PC-3 (cell line): ENCODE measurements around the gene ACER3. TPM values are rescaled to one million over a fixed set of nuclear protein-coding genes. Genes with fewer than 3 reads are reported as not detected.
"Not testable (repeated sequence)": the region's sequence is repeated elsewhere in the genome, so short reads cannot be mapped to it uniquely, and the experiment has no call there.

ENCODE experiments used
- ATAC-seq: fragments of 200-7000 bp; cut with Tn5 transposase; 2 replicates; pipeline ENCODE4 v1.9.1; 2020; ENCODE audit warnings: mild to moderate bottlenecking, moderate library complexity
- BruUV-seq: library from RNA; stranded (reverse); fragments of 400-500 nt; replicated peaks from 2 replicates; lab custom pipeline; 2021; lab: Mats Ljungman, UMichigan
- CTCF ChIA-PET: fragments of 300-600 bp; sonication (Branson Sonifier 250); formaldehyde crosslinking; loops from one replicate; lab custom pipeline; 2022; ENCODE audit warnings: antibody characterized with exemption; lab: Charles Lee
- POLR2A ChIA-PET: fragments of 300-600 bp; sonication (Branson Sonifier 250); formaldehyde crosslinking; loops from one replicate; lab custom pipeline; 2022; ENCODE audit warnings: antibody characterized with exemption; ENCODE audit not compliant: unreplicated experiment; lab: Charles Lee
- DNase-seq: peaks from one replicate; pipeline ENCODE4 v3.0.0-alpha.2; 2015
- H2AFZ ChIP-seq: fragments of 300-600 bp; sonication (generic); 2 replicates; pipeline ENCODE4 v1.6.0; 2016; ENCODE audit warnings: antibody characterized with exemption, low read length
- H3F3A ChIP-seq: fragments of 300-600 bp; sonication (generic); one replicate; pipeline ENCODE4 v1.6.0; 2017; ENCODE audit warnings: antibody characterized with exemption, low read length, control low read depth, mild to moderate bottlenecking; ENCODE audit not compliant: unreplicated experiment
- H3K27ac ChIP-seq: fragments of 300-600 bp; sonication (generic); 2 replicates; pipeline ENCODE4 v1.5.1; 2016; ENCODE audit warnings: mild to moderate bottlenecking, low read length
- H3K27me3 ChIP-seq: fragments of 300-600 bp; sonication (generic); 2 replicates; pipeline ENCODE4 v1.6.1; 2016; ENCODE audit warnings: low read length, mixed read lengths
- H3K36me3 ChIP-seq: fragments of 300-600 bp; sonication (generic); 2 replicates; pipeline ENCODE4 v1.6.1; 2016; ENCODE audit warnings: low read depth, mixed run types, low read length, mixed read lengths
- H3K4me1 ChIP-seq: fragments of 300-600 bp; sonication (generic); 2 replicates; pipeline ENCODE4 v1.5.1; 2016; ENCODE audit warnings: low read length; ENCODE audit not compliant: insufficient read depth
- H3K4me2 ChIP-seq: fragments of 300-600 bp; sonication (generic); 2 replicates; pipeline ENCODE4 v1.6.0; 2016; ENCODE audit warnings: low read length
- H3K4me3 ChIP-seq: fragments of 300-600 bp; sonication (generic); 2 replicates; pipeline ENCODE4 v1.5.1; 2016; ENCODE audit warnings: mild to moderate bottlenecking, low read length, mixed read lengths
- H3K79me2 ChIP-seq: fragments of 300-600 bp; sonication (generic); 2 replicates; pipeline ENCODE4 v1.6.1; 2017; ENCODE audit warnings: low read length, mixed read lengths
- H3K9ac ChIP-seq: fragments of 300-600 bp; sonication (generic); 2 replicates; pipeline ENCODE4 v1.6.0; 2016; ENCODE audit warnings: mild to moderate bottlenecking, low read length
- H3K9me2 ChIP-seq: fragments of 300-600 bp; sonication (generic); replicated peaks from 2 replicates; pipeline ENCODE4 v1.6.1; 2016; ENCODE audit warnings: mixed run types, low read length, mixed read lengths
- H3K9me3 ChIP-seq: fragments of 300-600 bp; sonication (generic); 2 replicates; pipeline ENCODE4 v1.6.1; 2016; ENCODE audit warnings: low read length, mixed read lengths
- H4K20me1 ChIP-seq: fragments of 300-600 bp; sonication (generic); 2 replicates; pipeline ENCODE4 v1.6.1; 2016; ENCODE audit warnings: low read length, mixed read lengths
- CTCF ChIP-seq: fragments of 300-600 bp; sonication (generic); conservative IDR thresholded peaks from 2 replicates; pipeline ENCODE4 v1.5.1; 2017; ENCODE audit warnings: antibody characterized with exemption, low read depth, mild to moderate bottlenecking, low read length
- EZH2 ChIP-seq: fragments of 300-600 bp; sonication (generic); IDR thresholded peaks from one replicate; pipeline ENCODE4 v1.6.1; 2017; ENCODE audit warnings: antibody characterized with exemption, mild to moderate bottlenecking, low read length; ENCODE audit not compliant: unreplicated experiment
- EZH2phosphoT487 ChIP-seq: fragments of 300-600 bp; sonication (generic); IDR thresholded peaks from 2 replicates; pipeline ENCODE4 v1.6.1; 2018; ENCODE audit warnings: mild to moderate bottlenecking, antibody characterized with exemption, low read length, borderline replicate concordance
- intact Hi-C: fragments of 100-400 bp; cut with micrococcal nuclease; formaldehyde crosslinking; loops from 2 replicates; pipeline ENCODE4 v1.9.0; 2023
- total RNA-seq: library from RNA; depleted of rRNA; stranded (reverse); fragments of >200 nt; gene quantifications from 2 replicates; pipeline ENCODE4 v1.2.3, GENCODE V29; 2014

The ACER3 gene
- total RNA-seq, 1 experiment from 2014 or later = 17.3 TPM

GRCh38 chr11:76962583-76963416 is 102.1 kb downstream of the ACER3 start:
- ChIA-PET CTCF (interaction anchor here (1.0 kb wide), 1 partner anchor 129 kb away, joined by 3 read pairs; no protein-coding TSS in a partner anchor), POLR2A (interaction anchor here (0.5 kb wide), 1 partner anchor 641 kb away, joined by 5 read pairs; no protein-coding TSS in a partner anchor)
- peak overlapping the region; percentile 21 for H3K4me2 ChIP-seq
- H3F3A ChIP-seq = no peaks in the 10 kb centered on the region
- BruUV-seq = no TSS peak
- no peaks in the 10 kb centered on the region for H3K9me3 ChIP-seq
- TF ChIP-seq EZH2 (no peak), EZH2phosphoT487 (no peak), CTCF (no peak)
- H3K4me1 ChIP-seq = peaks cover 16% of the 10 kb centered on the region
- H3K27me3 ChIP-seq = no peaks in the 10 kb centered on the region
- no peaks in the 10 kb centered on the region for H3K36me3 ChIP-seq
- H3K9ac ChIP-seq = peak overlapping the region; percentile 2; the same call in 1 of the 2 replicates
- peak; percentile 92 for ATAC-seq
- H3K9me2 ChIP-seq = no peaks in the 10 kb centered on the region
- H3K4me3 ChIP-seq = no peak overlapping the region
- H4K20me1 ChIP-seq = no peaks in the 10 kb centered on the region
- peak; percentile 53 for DNase-seq
- intact Hi-C loops = no loop called here
- no peaks in the 10 kb centered on the region for H3K79me2 ChIP-seq
- H3K27ac ChIP-seq = peak overlapping the region; percentile 48
- H2AFZ ChIP-seq = no peak overlapping the region

- Histone ChIP-seq H3K9ac (peak overlapping the region; percentile 2; the same call in 1 of the 2 replicates), H3K4me1 (peaks cover 16% of the 10 kb centered on the region), H3K27ac (peak overlapping the region; percentile 48), H3K4me2 (peak overlapping the region; percentile 21)
- H3K9me3 ChIP-seq, H3K27me3 ChIP-seq, H3K4me3 ChIP-seq, intact Hi-C loops, H3K9me2 ChIP-seq, H2AFZ ChIP-seq, H3F3A ChIP-seq, H3K79me2 ChIP-seq, BruUV-seq, H4K20me1 ChIP-seq, POLR2A ChIA-PET, H3K36me3 ChIP-seq: not testable (repeated sequence)
- ATAC-seq (peak; percentile 51), DNase-seq (peak; percentile 49)
- CTCF ChIA-PET = interaction anchor here (1.0 kb wide), 1 partner anchor 128 kb away, joined by 3 read pairs; no protein-coding TSS in a partner anchor
These were observed 102.9 kb downstream of the ACER3 start for GRCh38 chr11:76963417-76964168.

- ATAC-seq = no peak
- H3K9ac ChIP-seq = no peak overlapping the region
- ChIA-PET CTCF (no interaction called here), POLR2A (no interaction called here)
- no TSS peak for BruUV-seq
- no peaks in the 10 kb centered on the region for H3K79me2 ChIP-seq
- DNase-seq = no peak
- H3K4me2 ChIP-seq = no peak overlapping the region
- no peak overlapping the region for H3K27ac ChIP-seq
- intact Hi-C loops = no loop called here
- no peaks in the 10 kb centered on the region for H3K27me3 ChIP-seq
- H3K4me3 ChIP-seq = no peak overlapping the region
- H3K9me2 ChIP-seq = no peaks in the 10 kb centered on the region
- no peaks in the 10 kb centered on the region for H3F3A ChIP-seq
- 0 out of 2 replicates have a peak, but pooled peaks cover 5% of the 10 kb centered on the region for H3K36me3 ChIP-seq
- H3K4me1 ChIP-seq = no peaks in the 10 kb centered on the region; the same call in 1 of the 2 replicates
- no peaks in the 10 kb centered on the region for H3K9me3 ChIP-seq
- H2AFZ ChIP-seq = no peak overlapping the region
- H4K20me1 ChIP-seq = no peaks in the 10 kb centered on the region
- TF ChIP-seq CTCF (no peak), EZH2phosphoT487 (no peak), EZH2 (no peak)
These were observed 111.3 kb downstream of the ACER3 start for GRCh38 chr11:76972051-76972450.
